Endothelial cell of umbilical vein (primary cell): ENCODE results near the gene DNASE1L1. TPM values are rescaled to one million over a fixed set of nuclear protein-coding genes. Genes with fewer than 3 reads are reported as not detected.
A peak's percentile ranks its signal among the peaks of the same experiment; 100 is the strongest.

ENCODE experiments used
- BruUV-seq: library from RNA; stranded (reverse); fragments of 400-500 nt; replicated peaks from 2 replicates; lab custom pipeline; 2021; lab: Mats Ljungman, UMichigan
- CTCF ChIA-PET: fragments of 300-600, 350-600 bp; sonication (Branson Sonifier 250); formaldehyde crosslinking; loops from one replicate; lab custom pipeline; 2021; ENCODE audit warnings: antibody characterized with exemption, inconsistent platforms; lab: Charles Lee
- POLR2A ChIA-PET: fragments of 300-600, 350-600 bp; sonication (Branson Sonifier 250); formaldehyde crosslinking; loops from one replicate; lab custom pipeline; 2021; ENCODE audit warnings: antibody characterized with exemption, inconsistent platforms; lab: Charles Lee
- DNase-seq: peaks from one replicate; pipeline ENCODE4 v3.0.0-alpha.2; 2011; ENCODE audit warnings: low read depth, low spot score
- FAIRE-seq: peaks from 2 replicates; lab custom pipeline; 2011; peaks lifted over from hg19 to GRCh38; lab: Jason Lieb, UNC
- H2AFZ ChIP-seq: 2 replicates; pipeline ENCODE4 v1.6.0; 2012; ENCODE audit warnings: low read depth, low read length, control low read depth, inconsistent platforms
- H3K27ac ChIP-seq: 2 replicates; pipeline ENCODE4 v1.5.1; 2011; ENCODE audit warnings: low read depth, mild to moderate bottlenecking, control low read depth, low read length, moderate library complexity; ENCODE audit not compliant: insufficient read depth
- H3K27me3 ChIP-seq, 2 experiments: 2 replicates each; pipeline versions ENCODE4 v1.6.0 to v1.6.1; 2011; ENCODE audit warnings: low read length in 2 of 2, mixed read lengths in 1 of 2; ENCODE audit not compliant: control insufficient read depth in 2 of 2, insufficient read depth in 2 of 2
- H3K36me3 ChIP-seq, 2 experiments: 2 replicates in 1 of 2; 3 replicates in 1 of 2; pipeline ENCODE4 v1.5.1; 2011; ENCODE audit warnings: low read length in 2 of 2, mild to moderate bottlenecking in 1 of 2, moderate library complexity in 1 of 2; ENCODE audit not compliant: control insufficient read depth in 2 of 2, insufficient read depth in 2 of 2; ENCODE audit errors: extremely low read depth in 1 of 2
- H3K4me1 ChIP-seq: 3 replicates; pipeline ENCODE4 v1.5.1; 2011; ENCODE audit warnings: mild to moderate bottlenecking, low read length; ENCODE audit not compliant: control insufficient read depth, insufficient read depth; ENCODE audit errors: extremely low read depth
- H3K4me2 ChIP-seq: 2 replicates; pipeline ENCODE4 v1.6.1; 2011; ENCODE audit warnings: low read length, control low read depth, mixed read lengths; ENCODE audit not compliant: insufficient read depth
- H3K4me3 ChIP-seq, 3 experiments: fragments of 200-600 bp in 1 of 3; sonication (generic), shearing (Covaris generic) in 1 of 3; replicated peaks in 1 of 3; 2 replicates each; pipeline ENCODE4 v1.5.1; 2011 to 2016; ENCODE audit warnings: control low read depth in 3 of 3, low read length in 3 of 3, mild to moderate bottlenecking in 2 of 3, inconsistent platforms in 1 of 3, low read depth in 1 of 3, moderate library complexity in 1 of 3; ENCODE audit not compliant: insufficient read depth in 1 of 3
- H3K79me2 ChIP-seq: 2 replicates; pipeline ENCODE4 v1.6.0; 2012; ENCODE audit warnings: low read length, inconsistent platforms; ENCODE audit not compliant: control insufficient read depth, insufficient read depth
- H3K9ac ChIP-seq: replicated peaks from 2 replicates; pipeline ENCODE3; 2011; ENCODE audit warnings: low read length, control low read depth; ENCODE audit not compliant: insufficient read depth; ENCODE audit errors: extremely low read depth
- H3K9me1 ChIP-seq: replicated peaks from 3 replicates; pipeline ENCODE4 v1.6.0; 2011; ENCODE audit warnings: mild to moderate bottlenecking, low read length; ENCODE audit not compliant: control insufficient read depth, insufficient read depth; ENCODE audit errors: extremely low read depth
- H3K9me3 ChIP-seq: replicated peaks from 2 replicates; pipeline ENCODE4 v1.5.1; 2012; ENCODE audit warnings: low read length, inconsistent platforms; ENCODE audit not compliant: control insufficient read depth, insufficient read depth
- H4K20me1 ChIP-seq: replicated peaks from 2 replicates; pipeline ENCODE3; 2011; ENCODE audit warnings: mild to moderate bottlenecking, low read length; ENCODE audit not compliant: control insufficient read depth, insufficient read depth; ENCODE audit errors: extremely low read depth
- JUN ChIP-seq: IDR thresholded peaks from 2 replicates; pipeline ENCODE4 v1.6.1; 2011; ENCODE audit warnings: borderline replicate concordance, low read depth; ENCODE audit not compliant: insufficient read length, insufficient read depth
- POLR2A ChIP-seq: IDR thresholded peaks from 2 replicates; pipeline ENCODE4 v1.6.1; 2012; ENCODE audit warnings: low read depth, mild to moderate bottlenecking, control low read depth, low read length
- POLR2AphosphoS5 ChIP-seq: IDR thresholded peaks from 2 replicates; pipeline ENCODE4 v1.6.1; 2012; ENCODE audit warnings: low read depth, mild to moderate bottlenecking, control low read depth, low read length, moderate library complexity; ENCODE audit not compliant: insufficient read depth
- dilution Hi-C: fragments of 300-500 bp; cut with MboI; formaldehyde crosslinking; loops from one replicate; pipeline ENCODE4 v1.15.0; 2019; ENCODE audit warnings: low sequenced_read_pairs; ENCODE audit not compliant: extremely low pct_ligation_motif_present
- intact Hi-C: fragments of 100-400 bp; cut with micrococcal nuclease; formaldehyde crosslinking; loops from one replicate; pipeline ENCODE4 v1.10.0; 2022
- polyA plus RNA-seq, 4 experiments: library from polyadenylated mRNA; depleted of rRNA in 3 of 4; stranded (reverse) in 3 of 4; unstranded in 1 of 4; fragments of >200 nt; gene quantifications; 2 replicates each; pipeline versions ENCODE4 v1.2.1 to v1.2.3, GENCODE V29; 2011 to 2012; ENCODE audit warnings: missing spikeins in 1 of 4
- total RNA-seq: library from RNA; stranded (reverse); gene quantifications from 2 replicates; pipeline ENCODE4 v1.2.3, GENCODE V29; 2021
- TF ChIP-seq, protein P1 (sequence below): IDR thresholded peaks from 2 replicates; pipeline ENCODE4 v1.6.1; 2011; ENCODE audit not compliant: insufficient read depth, insufficient read length

The DNASE1L1 gene
- total and polyA plus RNA-seq, 2 donors (not counting 3 experiments of a cell fraction or from before 2014, with no cell fraction given), result 61.5 to 84.9 TPM

DNA sequence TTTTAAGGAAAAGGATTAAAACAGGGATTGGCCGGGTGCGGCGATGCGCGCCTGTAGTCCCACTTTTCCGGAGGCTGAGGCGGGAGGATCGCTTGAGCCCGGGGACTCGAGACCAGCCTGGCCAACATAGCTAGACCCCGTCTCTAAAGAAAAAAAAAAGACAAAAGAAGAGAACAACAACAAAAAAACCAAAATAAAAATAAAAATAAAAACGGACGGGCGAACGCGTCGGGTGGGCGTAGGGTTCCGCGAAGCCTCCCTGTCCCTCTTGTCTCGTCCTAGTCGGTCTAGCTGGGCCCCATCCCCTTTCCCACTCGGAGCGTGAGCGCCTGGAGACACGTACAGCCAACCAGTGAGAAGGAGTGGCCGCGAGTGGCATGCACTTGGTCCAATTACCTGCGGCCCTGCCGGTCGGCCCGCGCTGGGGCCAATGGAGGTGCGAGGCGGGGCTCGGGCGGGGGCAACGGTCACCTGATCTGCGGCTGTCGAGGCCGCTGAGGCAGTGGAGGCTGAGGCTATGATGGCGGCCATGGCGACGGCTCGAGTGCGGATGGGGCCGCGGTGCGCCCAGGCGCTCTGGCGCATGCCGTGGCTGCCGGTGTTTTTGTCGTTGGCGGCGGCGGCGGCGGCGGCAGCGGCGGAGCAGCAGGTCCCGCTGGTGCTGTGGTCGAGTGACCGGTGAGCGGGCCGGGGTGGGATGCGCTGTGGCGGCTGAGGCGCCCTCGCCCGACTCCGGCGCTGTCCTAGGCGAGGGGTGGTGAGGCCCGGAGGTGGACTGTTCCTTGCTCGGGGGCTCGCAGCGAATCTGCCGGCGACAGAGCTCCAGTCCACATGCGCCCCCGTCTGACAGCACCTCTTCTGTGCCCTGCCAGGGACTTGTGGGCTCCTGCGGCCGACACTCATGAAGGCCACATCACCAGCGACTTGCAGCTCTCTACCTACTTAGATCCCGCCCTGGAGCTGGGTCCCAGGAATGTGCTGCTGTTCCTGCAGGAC, 19.4 kb upstream of the DNASE1L1 start, which contains the start of gene ATP6AP1:
ATP6AP1 (plus strand) TSS at position 502 of the 996 bp plus-strand sequence; CDS start at position 518, 16 bp downstream.
- Histone ChIP-seq H3K4me3 (peak within 1 kb of the TSS; percentile 44 to 78 (median 73)), H3K9me3 (no peaks in the 10 kb centered on the region), H3K4me2 (peak within 1 kb of the TSS; percentile 82), H3K9me1 (no peaks in the 10 kb centered on the region), H3K79me2 (peaks cover 23% of the 10 kb centered on the region), H3K4me1 (peaks cover 28% of the 10 kb centered on the region), H2AFZ (peak within 1 kb of the TSS; percentile 1), H4K20me1 (no peaks in the 10 kb centered on the region), H3K27me3 (no peaks in the 10 kb centered on the region), H3K9ac (peak within 1 kb of the TSS; percentile 48), H3K36me3 (peaks cover 2 to 16% of the 10 kb centered on the region in 2 experiments), H3K27ac (peak within 1 kb of the TSS; percentile 43)
- FAIRE-seq, result peak; percentile 99
- POLR2A ChIA-PET, result interaction anchor here (0.6 kb wide), 1 partner anchor 32 kb away, joined by 3 read pairs; no protein-coding TSS in a partner anchor
- peak; percentile 51 for TF ChIP-seq POLR2A
- no peak for TF ChIP-seq JUN
- TF ChIP-seq POLR2AphosphoS5, result peak; percentile 71
- TF ChIP-seq, protein P1, sequence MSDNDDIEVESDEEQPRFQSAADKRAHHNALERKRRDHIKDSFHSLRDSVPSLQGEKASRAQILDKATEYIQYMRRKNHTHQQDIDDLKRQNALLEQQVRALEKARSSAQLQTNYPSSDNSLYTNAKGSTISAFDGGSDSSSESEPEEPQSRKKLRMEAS, result no peak
- dilution Hi-C loops, result no loop called here
- DNase-seq, result peak; percentile 93
- BruUV-seq, result TSS peak; percentile 71
- intact Hi-C loops, result loop anchor here (1.0 to 5.0 kb wide), 2 partner anchors 19 to 89 kb away; partner anchors contain the start of genes DNASE1L1 and FAM3A
- CTCF ChIA-PET, result interaction anchor here (1.3 kb wide), 1 partner anchor 17 kb away, joined by 3 read pairs; no protein-coding TSS in a partner anchor
